ENCODE data around the gene CHURC1. TPM values are rescaled to one million over a fixed set of nuclear protein-coding genes. Genes with fewer than 3 reads are reported as not detected.

CHURC1 gene
- total and polyA plus RNA-seq, 2 donors (not counting 1 experiment from before 2014, with no cell fraction given): 29.7 to 77.1 TPM

DNA sequence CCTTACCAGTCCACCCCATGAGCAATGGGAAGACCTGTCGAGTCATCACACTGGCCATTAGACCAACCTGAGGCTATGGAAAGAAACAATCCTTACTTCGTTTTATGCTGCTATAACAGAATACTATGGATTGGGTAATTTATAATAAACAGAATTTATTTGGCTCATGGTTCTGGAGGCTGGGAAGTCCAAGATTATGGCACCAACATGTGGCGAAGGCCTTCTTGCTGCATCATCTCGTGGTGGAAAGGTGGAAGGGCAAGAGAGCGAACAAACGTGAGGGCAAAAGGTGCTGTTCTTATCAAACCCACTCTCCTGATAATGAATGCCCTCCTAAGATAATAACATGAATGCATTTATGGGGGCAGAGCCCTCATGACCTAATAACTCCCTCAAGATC lies 24.9 kb upstream of the CHURC1 start:
- H3K9ac ChIP-seq (ENCODE audit: low read length): no peak overlapping the region
- ATAC-seq (ENCODE audit: low read depth) (no peak), DNase-seq (no peak)
- no peak overlapping the region for H3K4me2 ChIP-seq (replicated peaks; ENCODE audit: low read depth, low read length, poor library complexity, severe bottlenecking)
- Mint-ChIP-seq H3K9me3 (ENCODE audit: insufficient read depth) (no peaks in the 10 kb centered on the region), H3K27me3 (peaks cover 43% of the 10 kb centered on the region), H3K27ac (no peak overlapping the region), H3K4me1 (no peaks in the 10 kb centered on the region), H3K4me3 (no peak overlapping the region)
- H3K4me3 ChIP-seq (ENCODE audit: control extremely low read depth in 1 of 5, extremely low read depth in 1 of 5, insufficient read depth in 1 of 5, low read depth in 2 of 5, low read length in 4 of 5): no peak overlapping the region
- H3K27ac ChIP-seq (ENCODE audit: low read length in 2 of 2): no peak overlapping the region
- no peaks in the 10 kb centered on the region for H3K4me1 ChIP-seq (ENCODE audit: control insufficient read depth in 2 of 2, insufficient read depth in 2 of 2, low read length in 2 of 2)
- H4K20me1 ChIP-seq (ENCODE audit: control insufficient read depth, insufficient read depth, low read length, poor library complexity, severe bottlenecking): no peaks in the 10 kb centered on the region
- intact Hi-C loops (cut with micrococcal nuclease): loop anchor here (10.0 kb wide), 1 partner anchor 545 kb away; no protein-coding TSS in a partner anchor
- no peaks in the 10 kb centered on the region for H3K79me2 ChIP-seq (ENCODE audit: control insufficient read depth, insufficient read depth, low read length)
- H2AFZ ChIP-seq (ENCODE audit: insufficient read depth, low read depth, low read length, poor library complexity, severe bottlenecking): no peak overlapping the region
- H3K36me3 ChIP-seq (replicated peaks in 1 of 2; ENCODE audit: control extremely low read depth in 1 of 2, control insufficient read depth in 1 of 2, extremely low read depth in 1 of 2, insufficient read depth in 2 of 2, low read length in 1 of 2): no peaks in the 10 kb centered on the region
- ChIA-PET CTCF (interaction anchor here (0.6 to 4.5 kb wide), 5 partner anchors 11 to 89 kb away, joined by 4 to 105 read pairs (median 9); no protein-coding TSS in a partner anchor), POLR2A (no interaction called here)
- peaks cover 0 to 7% (median 4%) of the 10 kb centered on the region in 4 experiments for H3K27me3 ChIP-seq (replicated peaks in 1 of 4; ENCODE audit: control extremely low read depth in 1 of 4, control insufficient read depth in 3 of 4, insufficient read depth in 4 of 4, low read length in 3 of 4)
- no CpG with 5 or more reads among the region's 6 CpGs for WGBS (ENCODE audit: insufficient coverage)
- no peak for TF ChIP-seq CTCF (IDR thresholded peaks at IDR 0.05)
- TF ChIP-seq EZH2 (IDR thresholded peaks at IDR 0.05; ENCODE audit: borderline replicate concordance, insufficient read depth, low read depth, low read length, poor library complexity, severe bottlenecking): no peak
- no peaks in the 10 kb centered on the region for H3K9me3 ChIP-seq (ENCODE audit: control extremely low read depth in 1 of 3, control insufficient read depth in 2 of 3, insufficient read depth in 1 of 3, low read length in 2 of 3)

- ChIA-PET POLR2A (no interaction called here), CTCF (interaction anchor here (0.5 to 4.5 kb wide), 39 partner anchors 10 to 1095 kb away, joined by 3 to 105 read pairs (median 4); partner anchors contain the start of genes CHURC1, HSPA2 and SPTB)
- Histone ChIP-seq H3K4me1 (ENCODE audit: control insufficient read depth in 2 of 2, insufficient read depth in 2 of 2, low read length in 2 of 2) (no peaks in the 10 kb centered on the region), H2AFZ (ENCODE audit: insufficient read depth, low read depth, low read length, poor library complexity, severe bottlenecking) (no peak overlapping the region), H3K4me3 (ENCODE audit: control extremely low read depth in 1 of 5, extremely low read depth in 1 of 5, insufficient read depth in 1 of 5, low read depth in 2 of 5, low read length in 4 of 5) (no peak overlapping the region), H3K36me3 (replicated peaks in 1 of 2; ENCODE audit: control extremely low read depth in 1 of 2, control insufficient read depth in 1 of 2, extremely low read depth in 1 of 2, insufficient read depth in 2 of 2, low read length in 1 of 2) (no peaks in the 10 kb centered on the region), H3K9ac (ENCODE audit: low read length) (no peak overlapping the region), H3K27me3 (replicated peaks in 1 of 4; ENCODE audit: control extremely low read depth in 1 of 4, control insufficient read depth in 3 of 4, insufficient read depth in 4 of 4, low read length in 3 of 4) (peaks cover 0 to 7% (median 3%) of the 10 kb centered on the region in 4 experiments), H3K79me2 (ENCODE audit: control insufficient read depth, insufficient read depth, low read length) (no peaks in the 10 kb centered on the region), H4K20me1 (ENCODE audit: control insufficient read depth, insufficient read depth, low read length, poor library complexity, severe bottlenecking) (no peaks in the 10 kb centered on the region), H3K27ac (ENCODE audit: low read length in 2 of 2) (no peak overlapping the region), H3K9me3 (ENCODE audit: control extremely low read depth in 1 of 3, control insufficient read depth in 2 of 3, insufficient read depth in 1 of 3, low read length in 2 of 3) (no peaks in the 10 kb centered on the region), H3K4me2 (replicated peaks; ENCODE audit: low read depth, low read length, poor library complexity, severe bottlenecking) (no peak overlapping the region)
- H3K9me3 Mint-ChIP-seq (ENCODE audit: insufficient read depth): no peaks in the 10 kb centered on the region
- no peak overlapping the region for H3K4me3 Mint-ChIP-seq
- intact Hi-C loops (cut with micrococcal nuclease): loop anchor here (5.0 kb wide), 4 partner anchors 69 to 219 kb away; no protein-coding TSS in a partner anchor
- H3K27ac Mint-ChIP-seq: no peak overlapping the region
- DNase-seq (no peak), ATAC-seq (ENCODE audit: low read depth) (no peak)
- no CpG with 5 or more reads among the region's 4 CpGs for WGBS (ENCODE audit: insufficient coverage)
- TF ChIP-seq CTCF (IDR thresholded peaks at IDR 0.05) (no peak), EZH2 (IDR thresholded peaks at IDR 0.05; ENCODE audit: borderline replicate concordance, insufficient read depth, low read depth, low read length, poor library complexity, severe bottlenecking) (no peak)
- H3K4me1 Mint-ChIP-seq: no peaks in the 10 kb centered on the region
- H3K27me3 Mint-ChIP-seq: peaks cover 28% of the 10 kb centered on the region
These were observed 22.9 kb upstream of the CHURC1 start for GRCh38 chr14:64891173-64891838.

Data from B cell (primary cell).